DOHH2 (cell line): Measurements from ENCODE around the gene METTL24.
A peak's percentile ranks its signal among the peaks of the same experiment; 100 is the strongest.

Experiments
- H3F3A ChIP-seq: fragments of 200-600 bp; sonication (generic), shearing (Covaris generic); 2 replicates; pipeline ENCODE4 v1.6.0; 2016; ENCODE audit warnings: antibody characterized with exemption, mild to moderate bottlenecking; ENCODE audit not compliant: control insufficient read depth, insufficient read depth
- H3K27ac ChIP-seq: fragments of 200-600 bp; sonication (generic); 2 replicates; pipeline ENCODE4 v1.5.1; 2014; ENCODE audit warnings: low read depth, mild to moderate bottlenecking, low read length, moderate library complexity
- H3K27me3 ChIP-seq: fragments of 200-600 bp; sonication (generic); 2 replicates; pipeline ENCODE4 v1.6.1; 2014; ENCODE audit warnings: mild to moderate bottlenecking, low read length, mixed read lengths; ENCODE audit not compliant: control insufficient read depth
- H3K36me3 ChIP-seq: fragments of 200-600 bp; sonication (generic); 2 replicates; pipeline ENCODE4 v1.6.1; 2014; ENCODE audit warnings: mild to moderate bottlenecking, low read length, moderate library complexity, mixed read lengths; ENCODE audit not compliant: control insufficient read depth
- H3K4me1 ChIP-seq: fragments of 200-600 bp; sonication (generic); 2 replicates; pipeline ENCODE4 v1.6.1; 2014; ENCODE audit warnings: mild to moderate bottlenecking, low read length, mixed read lengths; ENCODE audit not compliant: control insufficient read depth
- H3K4me2 ChIP-seq: fragments of 200-600 bp; sonication (generic); 2 replicates; pipeline ENCODE4 v1.6.0; 2014; ENCODE audit warnings: mild to moderate bottlenecking, low read length, moderate library complexity
- H3K4me3 ChIP-seq: fragments of 200-600 bp; sonication (generic); 2 replicates; pipeline ENCODE4 v1.5.1; 2014; ENCODE audit warnings: mild to moderate bottlenecking, low read length, mixed read lengths
- H3K79me2 ChIP-seq: fragments of 200-600 bp; sonication (generic); 2 replicates; pipeline ENCODE4 v1.6.1; 2014; ENCODE audit warnings: mild to moderate bottlenecking, low read length, mixed read lengths; ENCODE audit not compliant: control insufficient read depth
- H3K9me2 ChIP-seq: fragments of 200-600 bp; sonication (generic); replicated peaks from 2 replicates; pipeline ENCODE4 v1.6.1; 2014; ENCODE audit warnings: mild to moderate bottlenecking, low read length, mixed read lengths; ENCODE audit not compliant: control insufficient read depth
- H3K9me3 ChIP-seq: fragments of 200-600 bp; sonication (generic); 2 replicates; pipeline ENCODE4 v1.6.1; 2014; ENCODE audit warnings: antibody characterized with exemption, low read length, mixed read lengths; ENCODE audit not compliant: control insufficient read depth, insufficient read depth
- H4K20me1 ChIP-seq: fragments of 200-600 bp; sonication (generic); 2 replicates; pipeline ENCODE4 v1.6.0; 2014; ENCODE audit warnings: low read depth, mild to moderate bottlenecking, antibody characterized with exemption, low read length, moderate library complexity; ENCODE audit not compliant: control insufficient read depth, insufficient read depth
- EZH2phosphoT487 ChIP-seq: fragments of 200-600 bp; sonication (generic); IDR thresholded peaks from 2 replicates; pipeline ENCODE4 v1.6.1; 2017; ENCODE audit warnings: borderline replicate concordance, mild to moderate bottlenecking, antibody characterized with exemption, low read length, moderate library complexity, mixed read lengths
- TF ChIP-seq, protein P1 (sequence below): fragments of 200-600 bp; sonication (generic); IDR thresholded peaks from one replicate; pipeline ENCODE4 v1.5.1; 2014; ENCODE audit warnings: antibody characterized with exemption, mild to moderate bottlenecking, low read depth, low read length; ENCODE audit not compliant: poor library complexity, severe bottlenecking

The METTL24 gene

DNA sequence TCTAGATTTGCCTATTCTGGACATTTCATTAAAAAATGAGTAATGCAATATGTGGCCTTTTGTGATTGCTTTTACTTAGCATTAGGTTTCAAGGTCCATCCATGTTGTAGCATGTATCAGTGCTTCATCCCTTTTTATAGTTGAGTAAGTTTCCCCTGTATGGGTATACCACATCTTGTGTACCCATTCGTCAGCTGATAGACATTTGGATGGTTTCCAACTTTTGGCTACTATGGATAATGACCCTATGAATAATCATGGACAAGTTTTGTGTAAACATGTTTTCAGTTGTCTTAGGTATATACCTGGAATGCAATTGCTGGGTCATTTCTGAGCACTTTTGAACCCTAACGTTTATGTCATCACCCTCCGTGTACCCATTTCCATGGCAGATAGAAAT, 15.4 kb downstream of the METTL24 start:
- no peaks in the 10 kb centered on the region for H3K4me1 ChIP-seq
- H3K27me3 ChIP-seq: no peaks in the 10 kb centered on the region
- H3K9me2 ChIP-seq: no peaks in the 10 kb centered on the region
- H3K79me2 ChIP-seq: no peaks in the 10 kb centered on the region
- no peaks in the 10 kb centered on the region for H4K20me1 ChIP-seq
- no peak overlapping the region for H3K27ac ChIP-seq
- no peaks in the 10 kb centered on the region for H3F3A ChIP-seq
- H3K4me2 ChIP-seq: no peak overlapping the region
- no peaks in the 10 kb centered on the region for H3K9me3 ChIP-seq
- no peaks in the 10 kb centered on the region for H3K36me3 ChIP-seq
- no peak overlapping the region for H3K4me3 ChIP-seq
- no peak for TF ChIP-seq EZH2phosphoT487
- TF ChIP-seq, protein P1, sequence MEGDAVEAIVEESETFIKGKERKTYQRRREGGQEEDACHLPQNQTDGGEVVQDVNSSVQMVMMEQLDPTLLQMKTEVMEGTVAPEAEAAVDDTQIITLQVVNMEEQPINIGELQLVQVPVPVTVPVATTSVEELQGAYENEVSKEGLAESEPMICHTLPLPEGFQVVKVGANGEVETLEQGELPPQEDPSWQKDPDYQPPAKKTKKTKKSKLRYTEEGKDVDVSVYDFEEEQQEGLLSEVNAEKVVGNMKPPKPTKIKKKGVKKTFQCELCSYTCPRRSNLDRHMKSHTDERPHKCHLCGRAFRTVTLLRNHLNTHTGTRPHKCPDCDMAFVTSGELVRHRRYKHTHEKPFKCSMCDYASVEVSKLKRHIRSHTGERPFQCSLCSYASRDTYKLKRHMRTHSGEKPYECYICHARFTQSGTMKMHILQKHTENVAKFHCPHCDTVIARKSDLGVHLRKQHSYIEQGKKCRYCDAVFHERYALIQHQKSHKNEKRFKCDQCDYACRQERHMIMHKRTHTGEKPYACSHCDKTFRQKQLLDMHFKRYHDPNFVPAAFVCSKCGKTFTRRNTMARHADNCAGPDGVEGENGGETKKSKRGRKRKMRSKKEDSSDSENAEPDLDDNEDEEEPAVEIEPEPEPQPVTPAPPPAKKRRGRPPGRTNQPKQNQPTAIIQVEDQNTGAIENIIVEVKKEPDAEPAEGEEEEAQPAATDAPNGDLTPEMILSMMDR: no peak

DNA sequence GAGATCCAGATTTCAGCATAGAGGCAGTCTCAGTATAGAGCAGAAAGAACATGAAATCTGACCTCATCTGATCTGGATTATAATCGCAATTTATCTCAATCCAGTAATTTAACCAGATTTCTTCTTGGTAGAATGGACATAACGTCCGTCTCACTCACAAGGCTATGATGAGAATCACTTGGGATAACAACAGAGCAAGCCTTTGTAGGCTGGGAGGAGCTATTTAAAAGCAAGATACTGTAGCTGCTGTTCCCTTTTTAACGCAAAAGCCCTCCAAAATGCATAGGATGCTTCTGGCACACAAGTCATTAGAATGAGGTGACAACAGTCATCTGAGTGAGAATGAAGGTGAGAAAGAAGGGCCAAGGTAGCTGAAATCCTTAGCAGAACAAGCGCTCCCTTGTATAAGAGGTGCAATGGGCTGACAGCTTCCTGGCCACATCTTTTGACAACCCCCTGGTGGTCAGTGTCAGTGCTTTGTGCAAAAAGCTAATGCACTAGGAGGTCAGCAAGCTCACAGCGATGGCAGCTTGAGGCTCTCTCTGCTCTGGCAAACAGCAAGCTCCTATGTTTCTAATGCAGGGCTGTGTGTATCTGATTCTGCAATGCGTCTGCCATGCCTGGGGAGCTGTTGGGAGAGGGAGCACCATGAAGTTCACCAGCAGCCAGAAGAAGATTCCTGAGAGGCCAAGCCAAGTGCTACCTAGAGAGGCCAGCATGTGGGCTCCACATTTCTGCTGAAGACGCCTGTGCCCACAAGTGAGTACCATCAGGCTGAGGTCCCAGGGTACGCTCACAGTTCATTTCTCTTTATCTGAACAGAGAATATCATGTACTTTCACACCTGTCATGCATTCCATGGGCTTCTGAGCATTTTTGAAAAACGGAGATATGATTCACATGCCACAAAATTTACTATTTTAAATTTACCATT, 16.2 kb downstream of the METTL24 start:
- Histone ChIP-seq H3K27ac (no peak overlapping the region), H3F3A (no peaks in the 10 kb centered on the region), H3K4me2 (no peak overlapping the region), H3K4me3 (no peak overlapping the region), H3K36me3 (no peaks in the 10 kb centered on the region), H4K20me1 (no peaks in the 10 kb centered on the region), H3K9me3 (no peaks in the 10 kb centered on the region), H3K79me2 (no peaks in the 10 kb centered on the region), H3K4me1 (no peaks in the 10 kb centered on the region), H3K9me2 (no peaks in the 10 kb centered on the region), H3K27me3 (no peaks in the 10 kb centered on the region)
- TF ChIP-seq, protein P1: peak; percentile 31
- no peak for TF ChIP-seq EZH2phosphoT487

DNA sequence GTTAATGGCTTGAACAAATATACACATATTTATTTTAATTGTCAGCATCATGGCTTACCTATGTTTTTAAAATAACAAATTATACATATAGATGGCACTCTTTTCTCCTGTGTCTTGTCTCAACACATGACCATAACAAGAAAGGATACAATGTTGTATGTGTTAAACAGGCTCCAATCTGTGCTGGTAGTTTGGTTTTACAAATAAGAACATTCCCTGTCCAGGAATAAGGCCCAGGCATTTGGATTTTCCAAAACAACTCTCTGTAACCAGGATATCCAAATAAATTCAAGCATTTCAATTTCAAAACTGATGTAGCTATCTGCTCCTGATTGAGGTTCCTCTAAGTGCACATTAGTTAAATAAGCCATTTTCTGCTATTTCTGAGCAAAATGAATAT, 17.1 kb downstream of the METTL24 start:
- TF ChIP-seq, protein P1: no peak
- TF ChIP-seq EZH2phosphoT487: no peak
- H3K27me3 ChIP-seq: no peaks in the 10 kb centered on the region
- H3F3A ChIP-seq: no peaks in the 10 kb centered on the region
- no peak overlapping the region for H3K4me2 ChIP-seq
- no peak overlapping the region for H3K27ac ChIP-seq
- H3K79me2 ChIP-seq: no peaks in the 10 kb centered on the region
- no peaks in the 10 kb centered on the region for H4K20me1 ChIP-seq
- no peaks in the 10 kb centered on the region for H3K9me2 ChIP-seq
- H3K4me3 ChIP-seq: no peak overlapping the region
- no peaks in the 10 kb centered on the region for H3K9me3 ChIP-seq
- H3K36me3 ChIP-seq: no peaks in the 10 kb centered on the region
- no peaks in the 10 kb centered on the region for H3K4me1 ChIP-seq
